ENCODE data around the gene ALDH1B1.

Gene ALDH1B1

DNA sequence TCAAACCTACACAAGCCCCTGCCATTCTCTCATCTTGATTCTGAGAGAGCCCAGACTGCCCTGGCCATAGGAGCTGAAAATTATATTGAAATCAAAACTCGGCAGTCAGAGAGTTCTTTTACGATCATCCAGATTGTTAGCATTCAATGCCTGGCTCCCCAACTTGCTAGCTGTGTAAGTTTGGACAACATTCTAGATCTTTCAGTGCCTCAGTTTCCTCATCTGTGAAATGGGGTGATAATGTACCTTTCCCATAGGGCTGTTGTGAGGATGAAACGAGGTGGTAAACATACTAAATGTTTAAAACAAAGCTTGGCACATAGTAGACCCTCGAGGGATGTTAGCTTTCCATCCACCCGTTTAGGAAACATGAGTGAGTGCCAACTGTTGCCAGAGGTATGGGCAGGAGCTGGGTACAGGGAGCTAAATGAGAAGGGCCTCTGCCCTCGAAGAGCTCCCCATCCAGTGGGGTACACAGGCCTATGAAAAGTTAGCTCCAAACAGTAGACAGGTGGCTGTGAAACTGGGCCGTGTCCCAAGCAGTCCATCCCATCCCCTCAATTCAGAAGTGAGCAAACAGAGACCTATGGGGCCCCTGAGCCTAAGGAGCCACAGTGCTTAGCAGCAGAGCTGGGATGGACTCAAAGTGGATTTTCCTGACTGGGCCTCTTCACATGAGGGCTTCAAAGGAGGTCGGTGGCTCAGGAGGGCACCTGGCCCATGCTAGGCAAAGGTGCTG is 49.0 kb downstream of the ALDH1B1 start:
- DNase-seq (ENCODE audit: low spot score) = no peak

DNA sequence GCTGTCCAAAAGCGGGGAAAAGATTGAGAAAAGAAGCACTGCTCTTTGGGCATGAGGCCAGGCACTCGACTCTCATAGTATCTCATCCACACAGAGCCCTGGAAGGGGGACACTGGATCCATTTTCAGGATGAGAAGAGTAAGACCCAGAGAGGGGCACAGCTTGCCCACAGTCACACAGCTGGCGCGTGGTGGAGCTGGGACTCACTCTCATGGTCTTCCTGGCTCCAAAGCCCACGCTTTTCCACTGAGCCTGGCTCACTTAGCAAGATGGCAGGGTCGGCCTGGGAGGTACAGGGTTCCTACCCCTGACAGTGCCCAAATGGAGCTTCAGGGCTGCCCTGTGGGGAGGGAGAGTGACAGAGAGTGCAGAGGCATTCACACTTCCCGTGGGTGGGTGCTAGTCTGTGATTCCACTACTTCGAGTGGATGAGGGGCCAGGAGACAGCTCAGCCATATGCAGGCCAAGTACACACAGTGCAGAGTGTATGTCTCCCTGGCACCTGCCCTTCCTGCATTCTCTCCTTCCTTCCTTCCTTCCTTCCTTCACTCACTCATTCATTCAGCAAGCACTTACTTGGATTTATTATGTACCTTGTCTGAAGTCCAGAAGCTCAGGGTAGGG is 50.1 kb downstream of the ALDH1B1 start:
- no peak for DNase-seq (ENCODE audit: low spot score)

DNA sequence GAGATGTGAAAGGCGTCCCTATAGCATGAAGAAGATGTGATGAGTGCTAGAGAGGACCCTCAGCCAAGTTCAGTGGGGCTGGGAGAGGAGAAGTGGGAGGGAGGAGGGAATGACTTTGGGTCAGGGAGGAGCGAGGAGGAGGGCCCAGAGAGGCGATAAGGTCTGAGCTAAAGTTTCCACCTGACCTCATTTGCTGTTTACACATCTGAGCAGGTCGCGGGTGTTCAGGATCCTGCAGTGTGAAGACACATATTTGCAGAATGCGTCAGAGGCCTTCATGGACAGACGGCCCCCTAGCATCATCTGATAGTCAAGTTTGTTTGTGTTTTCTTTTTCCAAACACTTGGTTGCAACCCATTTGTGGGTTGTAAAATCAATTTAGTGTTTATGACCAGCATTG is 50.7 kb downstream of the ALDH1B1 start:
- no peak for DNase-seq (ENCODE audit: low spot score)

DNA sequence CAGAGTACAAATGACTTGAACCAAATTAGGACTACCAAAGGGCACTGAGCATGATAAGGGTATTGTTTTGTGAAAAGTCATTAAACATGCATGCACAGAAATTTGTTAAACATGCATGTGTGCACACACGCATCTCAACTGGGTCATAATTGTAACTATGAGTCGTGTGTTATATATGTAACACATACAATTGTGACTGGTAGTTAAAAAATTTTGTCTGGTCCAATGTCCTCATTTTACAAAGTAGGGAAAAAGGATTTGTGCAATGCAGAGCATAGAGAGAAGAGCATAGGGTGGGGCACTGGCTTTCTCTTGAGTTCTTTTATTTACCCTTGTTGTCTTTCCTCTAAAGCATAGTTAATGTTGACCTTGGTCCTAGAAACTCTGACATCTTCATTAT is 51.1 kb downstream of the ALDH1B1 start:
- no peak for DNase-seq (ENCODE audit: low spot score)

DNA sequence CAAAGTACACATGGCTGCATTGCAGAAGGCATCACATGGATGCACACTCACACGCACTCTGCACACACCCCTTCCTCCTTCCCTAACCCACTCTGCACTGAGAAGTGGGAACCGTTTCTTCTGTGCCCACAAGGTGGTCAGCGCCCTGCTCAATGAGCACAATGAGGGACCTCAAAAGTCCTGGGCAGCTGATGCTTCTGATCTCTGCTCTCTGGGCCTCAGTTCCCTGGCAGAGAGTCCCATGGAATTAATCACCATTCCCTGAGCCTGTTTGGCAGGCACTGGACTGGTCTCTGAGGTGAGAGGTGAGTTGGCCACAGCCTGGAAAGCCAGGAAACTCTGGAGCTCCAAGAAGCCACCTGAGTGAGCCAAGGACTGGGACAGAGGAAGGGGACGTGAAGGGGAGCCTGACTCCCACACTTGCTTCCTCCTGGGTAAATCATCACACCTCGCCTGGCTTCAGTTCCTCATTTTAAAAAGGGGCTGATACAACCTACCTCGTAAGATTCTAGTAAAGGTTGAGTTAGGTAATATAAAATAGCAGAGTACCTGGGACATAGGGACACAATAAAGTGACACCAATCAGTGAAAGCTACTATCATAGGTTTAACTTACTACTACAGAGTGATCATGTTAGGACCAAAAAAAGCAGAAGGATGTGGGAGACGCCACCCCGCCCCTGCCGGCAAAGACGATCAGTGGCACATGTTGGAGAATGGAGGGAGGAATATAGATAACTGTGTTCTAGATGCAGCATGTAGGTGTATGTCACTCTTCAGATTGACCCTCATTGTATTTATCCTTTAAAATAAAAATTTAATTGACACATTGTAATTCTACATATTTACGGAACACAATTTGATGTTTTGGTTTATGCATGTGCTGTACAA is 52.9 kb downstream of the ALDH1B1 start:
- no peak for DNase-seq (ENCODE audit: low spot score)

DNA sequence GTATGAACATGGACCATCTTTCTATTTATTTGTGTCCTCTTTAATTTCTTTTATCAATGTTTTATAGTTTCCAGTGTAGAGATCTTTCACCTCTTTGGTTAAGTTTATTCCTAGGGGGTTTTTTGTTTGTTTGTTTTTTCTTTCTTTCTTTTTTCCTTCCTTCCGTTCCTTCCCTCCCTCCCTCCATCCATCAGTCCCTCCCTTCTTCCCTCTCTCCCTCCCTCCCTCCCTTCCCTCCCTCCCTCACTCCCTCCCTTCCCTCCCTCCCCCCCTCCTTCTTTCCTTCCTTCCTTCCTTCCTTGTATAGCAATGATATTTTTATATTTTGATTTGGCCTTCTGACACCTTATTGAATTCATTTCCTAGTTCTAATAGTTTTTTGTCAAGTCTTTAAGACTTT is 55.2 kb downstream of the ALDH1B1 start:
- DNase-seq (ENCODE audit: low spot score) = no peak

Measured in HuH-7.5 (cell line).